ENCODE data around the gene ZNF697. TPM values are rescaled to one million over a fixed set of nuclear protein-coding genes. Genes with fewer than 3 reads are reported as not detected.
"Not testable (repeated sequence)": the region's sequence is repeated elsewhere in the genome, so short reads cannot be mapped to it uniquely, and the experiment has no call there.

The ZNF697 gene
- total and polyA plus RNA-seq, 10 of the 15 experiments (the other 5 are each of a cell fraction or from before 2014, with no cell fraction given): 0.48 to 5.9 (median 3.0) TPM

- CTCF ChIA-PET: interaction anchor here (1.5 to 14.9 kb wide), 4 partner anchors 43 to 85 kb away, joined by 3 to 446 read pairs (median 106); no protein-coding TSS in a partner anchor
- H3K79me2 ChIP-seq (ENCODE audit: control insufficient read depth, insufficient read depth, low read length); DNase-seq (ENCODE audit: low read depth, low spot score); H3K4me1 ChIP-seq (ENCODE audit: control insufficient read depth, insufficient read depth, low read length); H3K4me3 ChIP-seq; H3K27ac ChIP-seq (ENCODE audit: control insufficient read depth, insufficient read depth); FAIRE-seq; H3K4me2 ChIP-seq (ENCODE audit: control insufficient read depth, insufficient read depth); H3K9ac ChIP-seq (ENCODE audit: control insufficient read depth, insufficient read depth, low read length); H3K9me3 ChIP-seq (replicated peaks; ENCODE audit: control insufficient read depth, insufficient read depth, low read length); H3K36me3 ChIP-seq (ENCODE audit: control insufficient read depth in 2 of 2, insufficient read depth in 2 of 2, low read length in 1 of 2); H4K20me1 ChIP-seq (ENCODE audit: control insufficient read depth, insufficient read depth); H2AFZ ChIP-seq (ENCODE audit: control insufficient read depth, low read depth, low read length); in situ Hi-C loops (cut with MboI); H3K27me3 ChIP-seq (replicated peaks in 1 of 2; ENCODE audit: control insufficient read depth in 2 of 2, insufficient read depth in 2 of 2, low read length in 1 of 2); intact Hi-C loops (cut with micrococcal nuclease; ENCODE audit: unreplicated experiment); BruUV-seq (replicated peaks): not testable (repeated sequence)
- RAD21 ChIA-PET (ENCODE audit: unreplicated experiment): interaction anchor here (1.0 to 5.1 kb wide), 5 partner anchors 44 to 58 kb away, joined by 3 to 69 read pairs (median 6); no protein-coding TSS in a partner anchor
- WGBS (ENCODE audit: insufficient coverage, insufficient replicate concordance, low lambda C conversion rate, missing lambda C conversion rate): 60% methylated on average over 1 of the region's 1 CpG
- POLR2A ChIA-PET: interaction anchor here (0.8 kb wide), 1 partner anchor 45 kb away, joined by 3 read pairs; no protein-coding TSS in a partner anchor
- 0 out of 3 replicates have a peak, but pooled peaks have one; percentile 13 for ATAC-seq
- SMC1A ChIA-PET (ENCODE audit: uncharacterized antibody, unreplicated experiment): interaction anchor here (1.3 to 7.4 kb wide), 8 partner anchors 20 to 244 kb away, joined by 3 to 124 read pairs (median 4); no protein-coding TSS in a partner anchor
These were observed 31.3 kb downstream of the ZNF697 start for GRCh38 chr1:119616748-119617147.

- BruUV-seq (replicated peaks); H3K9ac ChIP-seq (ENCODE audit: control insufficient read depth, insufficient read depth, low read length); intact Hi-C loops (cut with micrococcal nuclease; ENCODE audit: unreplicated experiment); FAIRE-seq; H2AFZ ChIP-seq (ENCODE audit: control insufficient read depth, low read depth, low read length); ATAC-seq; H3K4me2 ChIP-seq (ENCODE audit: control insufficient read depth, insufficient read depth); DNase-seq (ENCODE audit: low read depth, low spot score); H3K9me3 ChIP-seq (replicated peaks; ENCODE audit: control insufficient read depth, insufficient read depth, low read length); POLR2A ChIA-PET; H3K4me3 ChIP-seq; H4K20me1 ChIP-seq (ENCODE audit: control insufficient read depth, insufficient read depth); H3K79me2 ChIP-seq (ENCODE audit: control insufficient read depth, insufficient read depth, low read length); H3K27me3 ChIP-seq (replicated peaks in 1 of 2; ENCODE audit: control insufficient read depth in 2 of 2, insufficient read depth in 2 of 2, low read length in 1 of 2); in situ Hi-C loops (cut with MboI); H3K36me3 ChIP-seq (ENCODE audit: control insufficient read depth in 2 of 2, insufficient read depth in 2 of 2, low read length in 1 of 2); H3K27ac ChIP-seq (ENCODE audit: control insufficient read depth, insufficient read depth); H3K4me1 ChIP-seq (ENCODE audit: control insufficient read depth, insufficient read depth, low read length): not testable (repeated sequence)
- WGBS (ENCODE audit: insufficient coverage, insufficient replicate concordance, low lambda C conversion rate, missing lambda C conversion rate): 61% methylated on average over 6 of the region's 7 CpGs
- ChIA-PET CTCF (interaction anchor here (1.2 to 14.9 kb wide), 7 partner anchors 23 to 242 kb away, joined by 3 to 446 read pairs (median 10); partner anchors contain the start of gene ZNF697), RAD21 (ENCODE audit: unreplicated experiment) (interaction anchor here (0.9 to 5.1 kb wide), 6 partner anchors 39 to 60 kb away, joined by 6 to 69 read pairs (median 20); no protein-coding TSS in a partner anchor), SMC1A (ENCODE audit: uncharacterized antibody, unreplicated experiment) (interaction anchor here (1.5 to 7.4 kb wide), 6 partner anchors 10 to 60 kb away, joined by 3 to 124 read pairs (median 20); no protein-coding TSS in a partner anchor)
These were observed 33.0 kb downstream of the ZNF697 start for GRCh38 chr1:119615100-119615499.

Data from GM12878 (cell line).